Endothelial cell of umbilical vein (primary cell): ENCODE data around the gene DPPA2.

Experiments used
- EZH2 ChIP-seq: IDR thresholded peaks from 2 replicates; pipeline ENCODE4 v1.6.1; 2012; ENCODE audit warnings: borderline replicate concordance, low read depth, mild to moderate bottlenecking, moderate library complexity, low read length, inconsistent platforms; ENCODE audit not compliant: severe bottlenecking
- FOS ChIP-seq: IDR thresholded peaks from 2 replicates; pipeline ENCODE4 v1.6.1; 2011; ENCODE audit warnings: mild to moderate bottlenecking, low read length, moderate library complexity, borderline replicate concordance; ENCODE audit not compliant: insufficient read depth
- JUN ChIP-seq: IDR thresholded peaks from 2 replicates; pipeline ENCODE4 v1.6.1; 2011; ENCODE audit warnings: borderline replicate concordance, low read depth; ENCODE audit not compliant: insufficient read length, insufficient read depth
- POLR2A ChIP-seq: IDR thresholded peaks from 2 replicates; pipeline ENCODE4 v1.6.1; 2012; ENCODE audit warnings: low read depth, mild to moderate bottlenecking, control low read depth, low read length
- POLR2AphosphoS5 ChIP-seq: IDR thresholded peaks from 2 replicates; pipeline ENCODE4 v1.6.1; 2012; ENCODE audit warnings: low read depth, mild to moderate bottlenecking, control low read depth, low read length, moderate library complexity; ENCODE audit not compliant: insufficient read depth
- TF ChIP-seq, protein P1 (sequence below), 2 donors: IDR thresholded peaks; 1 replicate in 1 of 2; 2 replicates in 1 of 2; pipeline ENCODE4 v1.5.1; 2011; ENCODE audit warnings: low read length in 2 of 2, mild to moderate bottlenecking in 2 of 2, moderate library complexity in 2 of 2, control low read depth in 1 of 2, inconsistent platforms in 1 of 2, low read depth in 1 of 2; ENCODE audit not compliant: insufficient read depth in 1 of 2; ENCODE audit errors: extremely low read depth in 1 of 2
- TF ChIP-seq, protein P2 (sequence below): IDR thresholded peaks from 2 replicates; pipeline ENCODE4 v1.6.1; 2011; ENCODE audit not compliant: insufficient read depth, insufficient read length

DNA sequence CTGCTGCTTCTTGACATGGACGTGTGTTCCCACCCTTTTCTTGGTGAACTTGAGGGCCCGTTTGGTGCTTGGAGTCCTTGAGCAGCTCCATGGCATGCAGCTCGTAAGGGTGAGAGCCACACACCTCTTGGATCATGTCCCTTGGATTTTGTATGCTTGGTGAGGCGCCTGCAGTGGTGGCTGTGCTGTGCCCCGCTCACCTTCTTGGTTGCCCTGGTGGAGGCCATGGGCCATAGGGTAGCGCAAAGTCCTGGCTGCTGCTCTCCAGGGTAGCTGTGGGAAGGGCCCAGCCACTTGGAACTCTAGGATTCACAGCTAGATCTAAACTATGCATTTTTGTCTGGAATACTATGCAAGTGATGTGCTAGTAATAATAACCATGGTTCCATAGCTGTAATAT lies 47.8 kb upstream of the DPPA2 start:
- TF ChIP-seq, protein P1, sequence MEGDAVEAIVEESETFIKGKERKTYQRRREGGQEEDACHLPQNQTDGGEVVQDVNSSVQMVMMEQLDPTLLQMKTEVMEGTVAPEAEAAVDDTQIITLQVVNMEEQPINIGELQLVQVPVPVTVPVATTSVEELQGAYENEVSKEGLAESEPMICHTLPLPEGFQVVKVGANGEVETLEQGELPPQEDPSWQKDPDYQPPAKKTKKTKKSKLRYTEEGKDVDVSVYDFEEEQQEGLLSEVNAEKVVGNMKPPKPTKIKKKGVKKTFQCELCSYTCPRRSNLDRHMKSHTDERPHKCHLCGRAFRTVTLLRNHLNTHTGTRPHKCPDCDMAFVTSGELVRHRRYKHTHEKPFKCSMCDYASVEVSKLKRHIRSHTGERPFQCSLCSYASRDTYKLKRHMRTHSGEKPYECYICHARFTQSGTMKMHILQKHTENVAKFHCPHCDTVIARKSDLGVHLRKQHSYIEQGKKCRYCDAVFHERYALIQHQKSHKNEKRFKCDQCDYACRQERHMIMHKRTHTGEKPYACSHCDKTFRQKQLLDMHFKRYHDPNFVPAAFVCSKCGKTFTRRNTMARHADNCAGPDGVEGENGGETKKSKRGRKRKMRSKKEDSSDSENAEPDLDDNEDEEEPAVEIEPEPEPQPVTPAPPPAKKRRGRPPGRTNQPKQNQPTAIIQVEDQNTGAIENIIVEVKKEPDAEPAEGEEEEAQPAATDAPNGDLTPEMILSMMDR (IDR thresholded peaks at IDR 0.05; ENCODE audit: extremely low read depth in 1 of 2, insufficient read depth in 1 of 2, low read depth in 1 of 2, low read length in 2 of 2): no peak
- TF ChIP-seq, protein P2, sequence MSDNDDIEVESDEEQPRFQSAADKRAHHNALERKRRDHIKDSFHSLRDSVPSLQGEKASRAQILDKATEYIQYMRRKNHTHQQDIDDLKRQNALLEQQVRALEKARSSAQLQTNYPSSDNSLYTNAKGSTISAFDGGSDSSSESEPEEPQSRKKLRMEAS: no peak
- TF ChIP-seq POLR2A (no peak), FOS (no peak), POLR2AphosphoS5 (no peak), EZH2 (no peak), JUN (no peak)
